GM23338 (cell line): ENCODE data around the gene UPK3BL1.
"Not testable (repeated sequence)": the region's sequence is repeated elsewhere in the genome, so short reads cannot be mapped to it uniquely, and the experiment has no call there.

Experiments
- CREB1 ChIP-seq: fragments of 250-450 bp; sonication (Bioruptor Pico); IDR thresholded peaks from 2 replicates; pipeline ENCODE4 v1.5.0; 2020; ENCODE audit warnings: low read depth, mild to moderate bottlenecking, moderate library complexity
- EZH2 ChIP-seq: fragments of 200-600 bp; sonication (generic); IDR thresholded peaks from one replicate; pipeline ENCODE4 v1.8.0; 2017; ENCODE audit warnings: antibody characterized with exemption, mild to moderate bottlenecking, low read depth; ENCODE audit not compliant: unreplicated experiment
- EZH2phosphoT487 ChIP-seq: fragments of 200-600 bp; sonication (generic); IDR thresholded peaks from one replicate; pipeline ENCODE4 v1.8.1; 2018; ENCODE audit warnings: antibody characterized with exemption; ENCODE audit not compliant: unreplicated experiment
- JUNB ChIP-seq: IDR thresholded peaks from one replicate; pipeline ENCODE4 v1.6.1; 2016; ENCODE audit warnings: antibody characterized with exemption; ENCODE audit not compliant: unreplicated experiment
- NANOG ChIP-seq: IDR thresholded peaks from 2 replicates; pipeline ENCODE4 v1.6.1; 2016; ENCODE audit warnings: antibody characterized with exemption, borderline replicate concordance
- POLR2AphosphoS5 ChIP-seq: IDR thresholded peaks from 2 replicates; pipeline ENCODE4 v1.6.1; 2016; ENCODE audit warnings: antibody characterized with exemption, low read depth
- STAT1 ChIP-seq: IDR thresholded peaks from one replicate; pipeline ENCODE4 v1.6.1; 2016; ENCODE audit warnings: antibody characterized with exemption; ENCODE audit not compliant: unreplicated experiment
- ZNF114 ChIP-seq: fragments of 250-450 bp; sonication (Bioruptor Pico); IDR thresholded peaks from 2 replicates; pipeline ENCODE4 v1.5.0; 2020; ENCODE audit warnings: mild to moderate bottlenecking, moderate library complexity
- ZNF331 ChIP-seq: fragments of 250-450 bp; sonication (Bioruptor Pico); IDR thresholded peaks from 2 replicates; pipeline ENCODE4 v1.5.0; 2020; ENCODE audit warnings: low read depth, mild to moderate bottlenecking, moderate library complexity
- TF ChIP-seq, protein P1 (sequence below), 2 experiments: fragments of 200-600 bp in 1 of 2; sonication (generic) in 1 of 2; conservative IDR thresholded peaks; 2 replicates each; pipeline versions ENCODE4 v1.5.1 to v1.6.1; 2016 to 2017; ENCODE audit warnings: antibody characterized with exemption in 2 of 2, low read depth in 2 of 2, mild to moderate bottlenecking in 2 of 2, moderate library complexity in 1 of 2
- TF ChIP-seq, protein P2 (sequence below): IDR thresholded peaks from one replicate; pipeline ENCODE4 v1.6.1; 2018; ENCODE audit warnings: antibody characterized with exemption; ENCODE audit not compliant: unreplicated experiment
- TF ChIP-seq, protein P3 (sequence below): IDR thresholded peaks from 2 replicates; pipeline ENCODE4 v1.6.1; 2016; ENCODE audit warnings: antibody characterized with exemption
- TF ChIP-seq, protein P4 (sequence below): fragments of 250-450 bp; sonication (Bioruptor Pico); IDR thresholded peaks from 2 replicates; pipeline ENCODE4 v1.5.0; 2020; ENCODE audit warnings: mild to moderate bottlenecking, moderate library complexity

DNA sequence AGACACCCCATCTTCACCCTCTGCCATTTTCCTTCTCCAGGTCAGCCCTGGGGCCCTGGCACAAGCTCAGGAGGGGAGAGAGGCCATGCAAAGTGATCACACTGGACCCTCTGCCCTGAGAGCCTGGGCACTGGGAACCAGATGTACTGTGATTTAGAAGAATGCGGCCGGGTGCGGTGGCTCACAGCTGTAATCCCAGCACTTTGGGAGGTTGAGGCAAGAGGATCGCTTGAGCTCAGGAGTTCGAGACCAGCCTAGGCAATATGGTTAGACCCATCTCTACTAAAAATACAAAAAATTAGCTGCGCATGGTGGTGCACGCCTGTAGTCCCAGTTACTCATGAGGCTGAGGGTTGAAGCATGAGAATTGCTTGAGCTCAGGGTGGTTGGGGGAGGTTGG lies 5.2 kb upstream of the UPK3BL1 start:
- TF ChIP-seq, protein P1, sequence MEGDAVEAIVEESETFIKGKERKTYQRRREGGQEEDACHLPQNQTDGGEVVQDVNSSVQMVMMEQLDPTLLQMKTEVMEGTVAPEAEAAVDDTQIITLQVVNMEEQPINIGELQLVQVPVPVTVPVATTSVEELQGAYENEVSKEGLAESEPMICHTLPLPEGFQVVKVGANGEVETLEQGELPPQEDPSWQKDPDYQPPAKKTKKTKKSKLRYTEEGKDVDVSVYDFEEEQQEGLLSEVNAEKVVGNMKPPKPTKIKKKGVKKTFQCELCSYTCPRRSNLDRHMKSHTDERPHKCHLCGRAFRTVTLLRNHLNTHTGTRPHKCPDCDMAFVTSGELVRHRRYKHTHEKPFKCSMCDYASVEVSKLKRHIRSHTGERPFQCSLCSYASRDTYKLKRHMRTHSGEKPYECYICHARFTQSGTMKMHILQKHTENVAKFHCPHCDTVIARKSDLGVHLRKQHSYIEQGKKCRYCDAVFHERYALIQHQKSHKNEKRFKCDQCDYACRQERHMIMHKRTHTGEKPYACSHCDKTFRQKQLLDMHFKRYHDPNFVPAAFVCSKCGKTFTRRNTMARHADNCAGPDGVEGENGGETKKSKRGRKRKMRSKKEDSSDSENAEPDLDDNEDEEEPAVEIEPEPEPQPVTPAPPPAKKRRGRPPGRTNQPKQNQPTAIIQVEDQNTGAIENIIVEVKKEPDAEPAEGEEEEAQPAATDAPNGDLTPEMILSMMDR (conservative IDR thresholded peaks at IDR 0.05; ENCODE audit: low read depth in 2 of 2), result not testable (repeated sequence)
- TF ChIP-seq, protein P2, sequence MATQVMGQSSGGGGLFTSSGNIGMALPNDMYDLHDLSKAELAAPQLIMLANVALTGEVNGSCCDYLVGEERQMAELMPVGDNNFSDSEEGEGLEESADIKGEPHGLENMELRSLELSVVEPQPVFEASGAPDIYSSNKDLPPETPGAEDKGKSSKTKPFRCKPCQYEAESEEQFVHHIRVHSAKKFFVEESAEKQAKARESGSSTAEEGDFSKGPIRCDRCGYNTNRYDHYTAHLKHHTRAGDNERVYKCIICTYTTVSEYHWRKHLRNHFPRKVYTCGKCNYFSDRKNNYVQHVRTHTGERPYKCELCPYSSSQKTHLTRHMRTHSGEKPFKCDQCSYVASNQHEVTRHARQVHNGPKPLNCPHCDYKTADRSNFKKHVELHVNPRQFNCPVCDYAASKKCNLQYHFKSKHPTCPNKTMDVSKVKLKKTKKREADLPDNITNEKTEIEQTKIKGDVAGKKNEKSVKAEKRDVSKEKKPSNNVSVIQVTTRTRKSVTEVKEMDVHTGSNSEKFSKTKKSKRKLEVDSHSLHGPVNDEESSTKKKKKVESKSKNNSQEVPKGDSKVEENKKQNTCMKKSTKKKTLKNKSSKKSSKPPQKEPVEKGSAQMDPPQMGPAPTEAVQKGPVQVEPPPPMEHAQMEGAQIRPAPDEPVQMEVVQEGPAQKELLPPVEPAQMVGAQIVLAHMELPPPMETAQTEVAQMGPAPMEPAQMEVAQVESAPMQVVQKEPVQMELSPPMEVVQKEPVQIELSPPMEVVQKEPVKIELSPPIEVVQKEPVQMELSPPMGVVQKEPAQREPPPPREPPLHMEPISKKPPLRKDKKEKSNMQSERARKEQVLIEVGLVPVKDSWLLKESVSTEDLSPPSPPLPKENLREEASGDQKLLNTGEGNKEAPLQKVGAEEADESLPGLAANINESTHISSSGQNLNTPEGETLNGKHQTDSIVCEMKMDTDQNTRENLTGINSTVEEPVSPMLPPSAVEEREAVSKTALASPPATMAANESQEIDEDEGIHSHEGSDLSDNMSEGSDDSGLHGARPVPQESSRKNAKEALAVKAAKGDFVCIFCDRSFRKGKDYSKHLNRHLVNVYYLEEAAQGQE, result not testable (repeated sequence)
- TF ChIP-seq EZH2; CREB1; POLR2AphosphoS5; ZNF114 (CRISPR knock-in tag); JUNB; EZH2phosphoT487; NANOG; ZNF331 (CRISPR knock-in tag); STAT1: not testable (repeated sequence)
- TF ChIP-seq, protein P3, sequence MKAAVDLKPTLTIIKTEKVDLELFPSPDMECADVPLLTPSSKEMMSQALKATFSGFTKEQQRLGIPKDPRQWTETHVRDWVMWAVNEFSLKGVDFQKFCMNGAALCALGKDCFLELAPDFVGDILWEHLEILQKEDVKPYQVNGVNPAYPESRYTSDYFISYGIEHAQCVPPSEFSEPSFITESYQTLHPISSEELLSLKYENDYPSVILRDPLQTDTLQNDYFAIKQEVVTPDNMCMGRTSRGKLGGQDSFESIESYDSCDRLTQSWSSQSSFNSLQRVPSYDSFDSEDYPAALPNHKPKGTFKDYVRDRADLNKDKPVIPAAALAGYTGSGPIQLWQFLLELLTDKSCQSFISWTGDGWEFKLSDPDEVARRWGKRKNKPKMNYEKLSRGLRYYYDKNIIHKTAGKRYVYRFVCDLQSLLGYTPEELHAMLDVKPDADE, result not testable (repeated sequence)
- TF ChIP-seq, protein P4, sequence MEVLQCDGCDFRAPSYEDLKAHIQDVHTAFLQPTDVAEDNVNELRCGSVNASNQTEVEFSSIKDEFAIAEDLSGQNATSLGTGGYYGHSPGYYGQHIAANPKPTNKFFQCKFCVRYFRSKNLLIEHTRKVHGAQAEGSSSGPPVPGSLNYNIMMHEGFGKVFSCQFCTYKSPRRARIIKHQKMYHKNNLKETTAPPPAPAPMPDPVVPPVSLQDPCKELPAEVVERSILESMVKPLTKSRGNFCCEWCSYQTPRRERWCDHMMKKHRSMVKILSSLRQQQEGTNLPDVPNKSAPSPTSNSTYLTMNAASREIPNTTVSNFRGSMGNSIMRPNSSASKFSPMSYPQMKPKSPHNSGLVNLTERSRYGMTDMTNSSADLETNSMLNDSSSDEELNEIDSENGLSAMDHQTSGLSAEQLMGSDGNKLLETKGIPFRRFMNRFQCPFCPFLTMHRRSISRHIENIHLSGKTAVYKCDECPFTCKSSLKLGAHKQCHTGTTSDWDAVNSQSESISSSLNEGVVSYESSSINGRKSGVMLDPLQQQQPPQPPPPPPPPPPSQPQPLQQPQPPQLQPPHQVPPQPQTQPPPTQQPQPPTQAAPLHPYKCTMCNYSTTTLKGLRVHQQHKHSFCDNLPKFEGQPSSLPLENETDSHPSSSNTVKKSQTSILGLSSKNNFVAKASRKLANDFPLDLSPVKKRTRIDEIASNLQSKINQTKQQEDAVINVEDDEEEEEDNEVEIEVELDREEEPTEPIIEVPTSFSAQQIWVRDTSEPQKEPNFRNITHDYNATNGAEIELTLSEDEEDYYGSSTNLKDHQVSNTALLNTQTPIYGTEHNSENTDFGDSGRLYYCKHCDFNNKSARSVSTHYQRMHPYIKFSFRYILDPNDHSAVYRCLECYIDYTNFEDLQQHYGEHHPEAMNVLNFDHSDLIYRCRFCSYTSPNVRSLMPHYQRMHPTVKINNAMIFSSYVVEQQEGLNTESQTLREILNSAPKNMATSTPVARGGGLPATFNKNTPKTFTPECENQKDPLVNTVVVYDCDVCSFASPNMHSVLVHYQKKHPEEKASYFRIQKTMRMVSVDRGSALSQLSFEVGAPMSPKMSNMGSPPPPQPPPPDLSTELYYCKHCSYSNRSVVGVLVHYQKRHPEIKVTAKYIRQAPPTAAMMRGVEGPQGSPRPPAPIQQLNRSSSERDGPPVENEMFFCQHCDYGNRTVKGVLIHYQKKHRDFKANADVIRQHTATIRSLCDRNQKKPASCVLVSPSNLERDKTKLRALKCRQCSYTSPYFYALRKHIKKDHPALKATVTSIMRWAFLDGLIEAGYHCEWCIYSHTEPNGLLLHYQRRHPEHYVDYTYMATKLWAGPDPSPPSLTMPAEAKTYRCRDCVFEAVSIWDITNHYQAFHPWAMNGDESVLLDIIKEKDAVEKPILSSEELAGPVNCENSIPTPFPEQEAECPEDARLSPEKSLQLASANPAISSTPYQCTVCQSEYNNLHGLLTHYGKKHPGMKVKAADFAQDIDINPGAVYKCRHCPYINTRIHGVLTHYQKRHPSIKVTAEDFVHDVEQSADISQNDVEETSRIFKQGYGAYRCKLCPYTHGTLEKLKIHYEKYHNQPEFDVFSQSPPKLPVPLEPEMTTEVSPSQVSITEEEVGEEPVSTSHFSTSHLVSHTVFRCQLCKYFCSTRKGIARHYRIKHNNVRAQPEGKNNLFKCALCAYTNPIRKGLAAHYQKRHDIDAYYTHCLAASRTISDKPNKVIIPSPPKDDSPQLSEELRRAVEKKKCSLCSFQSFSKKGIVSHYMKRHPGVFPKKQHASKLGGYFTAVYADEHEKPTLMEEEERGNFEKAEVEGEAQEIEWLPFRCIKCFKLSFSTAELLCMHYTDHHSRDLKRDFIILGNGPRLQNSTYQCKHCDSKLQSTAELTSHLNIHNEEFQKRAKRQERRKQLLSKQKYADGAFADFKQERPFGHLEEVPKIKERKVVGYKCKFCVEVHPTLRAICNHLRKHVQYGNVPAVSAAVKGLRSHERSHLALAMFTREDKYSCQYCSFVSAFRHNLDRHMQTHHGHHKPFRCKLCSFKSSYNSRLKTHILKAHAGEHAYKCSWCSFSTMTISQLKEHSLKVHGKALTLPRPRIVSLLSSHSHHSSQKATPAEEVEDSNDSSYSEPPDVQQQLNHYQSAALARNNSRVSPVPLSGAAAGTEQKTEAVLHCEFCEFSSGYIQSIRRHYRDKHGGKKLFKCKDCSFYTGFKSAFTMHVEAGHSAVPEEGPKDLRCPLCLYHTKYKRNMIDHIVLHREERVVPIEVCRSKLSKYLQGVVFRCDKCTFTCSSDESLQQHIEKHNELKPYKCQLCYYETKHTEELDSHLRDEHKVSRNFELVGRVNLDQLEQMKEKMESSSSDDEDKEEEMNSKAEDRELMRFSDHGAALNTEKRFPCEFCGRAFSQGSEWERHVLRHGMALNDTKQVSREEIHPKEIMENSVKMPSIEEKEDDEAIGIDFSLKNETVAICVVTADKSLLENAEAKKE (CRISPR knock-in tag), result not testable (repeated sequence)
